Gastrocnemius medialis (tissue), 4 donors: Measurements from ENCODE around the gene ZNF276.
"Not testable (repeated sequence)": the region's sequence is repeated elsewhere in the genome, so short reads cannot be mapped to it uniquely, and the experiment has no call there.

Source experiments
- POLR2A ChIP-seq, 2 donors: fragments of 450-650 bp; IDR thresholded peaks; one replicate each; pipeline ENCODE4 v1.6.1; 2017; ENCODE audit warnings: antibody characterized with exemption in 2 of 2, mild to moderate bottlenecking in 2 of 2, moderate library complexity in 2 of 2
- TF ChIP-seq, protein P1 (sequence below), 5 experiments: fragments of 450-650 bp in 3 of 5; fragments of 200-600 bp in 2 of 5; sonication (generic) in 2 of 5; IDR thresholded peaks in 4 of 5; conservative IDR thresholded peaks in 1 of 5; 1 replicate in 4 of 5; 2 replicates in 1 of 5; pipeline ENCODE4 v1.5.1; 2016 to 2019; ENCODE audit warnings: antibody characterized with exemption in 5 of 5, mild to moderate bottlenecking in 3 of 5, moderate library complexity in 3 of 5

DNA sequence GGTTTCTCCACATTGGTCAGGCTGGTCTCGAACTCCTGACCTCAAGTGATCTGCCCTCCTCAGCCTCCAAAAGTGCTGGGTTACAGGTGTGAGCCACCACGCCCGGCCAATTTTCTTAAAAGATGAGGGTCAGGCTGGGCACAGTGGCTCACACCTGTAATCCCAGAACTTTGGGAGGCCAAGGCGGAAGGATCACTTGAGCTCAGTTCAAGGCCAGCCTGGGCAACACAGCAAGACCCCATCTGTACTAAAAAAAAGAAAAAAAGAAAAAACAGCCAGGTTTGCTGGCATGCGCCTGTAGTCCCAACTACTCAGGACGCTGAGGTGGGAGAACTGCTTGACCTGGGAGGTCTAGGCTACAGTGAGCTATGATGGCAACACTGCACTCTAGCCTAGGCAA lies 62.6 kb downstream of the ZNF276 start:
- TF ChIP-seq POLR2A (IDR thresholded peaks at IDR 0.05) = not testable (repeated sequence)
- TF ChIP-seq, protein P1, sequence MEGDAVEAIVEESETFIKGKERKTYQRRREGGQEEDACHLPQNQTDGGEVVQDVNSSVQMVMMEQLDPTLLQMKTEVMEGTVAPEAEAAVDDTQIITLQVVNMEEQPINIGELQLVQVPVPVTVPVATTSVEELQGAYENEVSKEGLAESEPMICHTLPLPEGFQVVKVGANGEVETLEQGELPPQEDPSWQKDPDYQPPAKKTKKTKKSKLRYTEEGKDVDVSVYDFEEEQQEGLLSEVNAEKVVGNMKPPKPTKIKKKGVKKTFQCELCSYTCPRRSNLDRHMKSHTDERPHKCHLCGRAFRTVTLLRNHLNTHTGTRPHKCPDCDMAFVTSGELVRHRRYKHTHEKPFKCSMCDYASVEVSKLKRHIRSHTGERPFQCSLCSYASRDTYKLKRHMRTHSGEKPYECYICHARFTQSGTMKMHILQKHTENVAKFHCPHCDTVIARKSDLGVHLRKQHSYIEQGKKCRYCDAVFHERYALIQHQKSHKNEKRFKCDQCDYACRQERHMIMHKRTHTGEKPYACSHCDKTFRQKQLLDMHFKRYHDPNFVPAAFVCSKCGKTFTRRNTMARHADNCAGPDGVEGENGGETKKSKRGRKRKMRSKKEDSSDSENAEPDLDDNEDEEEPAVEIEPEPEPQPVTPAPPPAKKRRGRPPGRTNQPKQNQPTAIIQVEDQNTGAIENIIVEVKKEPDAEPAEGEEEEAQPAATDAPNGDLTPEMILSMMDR (IDR thresholded peaks at IDR 0.05 in 4 of 5, conservative IDR thresholded peaks at IDR 0.05 in 1 of 5) = not testable (repeated sequence)
